Keratinocyte (primary cell): Measurements from ENCODE around the gene FLNB. TPM values are rescaled to one million over a fixed set of nuclear protein-coding genes. Genes with fewer than 3 reads are reported as not detected.
A peak's percentile ranks its signal among the peaks of the same experiment; 100 is the strongest.

Source experiments
- DNase-seq: peaks from one replicate; pipeline ENCODE4 v3.0.0-alpha.2; 2011; ENCODE audit warnings: low read depth, missing footprints, low spot score
- FAIRE-seq: peaks from 2 replicates; lab custom pipeline; 2011; peaks lifted over from hg19 to GRCh38; lab: Jason Lieb, UNC
- H2AFZ ChIP-seq: 2 replicates; pipeline ENCODE4 v1.6.0; 2012; ENCODE audit warnings: low read length, control low read depth, inconsistent platforms; ENCODE audit not compliant: control insufficient read depth
- H3K27ac ChIP-seq: 2 replicates; pipeline ENCODE4 v1.5.1; 2011; ENCODE audit warnings: low read length; ENCODE audit not compliant: control insufficient read depth, insufficient read depth
- H3K27me3 ChIP-seq: 3 replicates; pipeline ENCODE4 v1.6.0; 2011; ENCODE audit warnings: low read length; ENCODE audit not compliant: control insufficient read depth, insufficient read depth; ENCODE audit errors: extremely low read depth
- H3K36me3 ChIP-seq, 2 experiments: 2 replicates in 1 of 2; 3 replicates in 1 of 2; pipeline ENCODE4 v1.5.1; 2011; ENCODE audit warnings: low read length in 2 of 2, mild to moderate bottlenecking in 1 of 2; ENCODE audit not compliant: control insufficient read depth in 2 of 2, insufficient read depth in 2 of 2; ENCODE audit errors: extremely low read depth in 1 of 2
- H3K4me1 ChIP-seq: 3 replicates; pipeline ENCODE4 v1.5.1; 2011; ENCODE audit warnings: low read length; ENCODE audit not compliant: control insufficient read depth, insufficient read depth; ENCODE audit errors: extremely low read depth
- H3K4me2 ChIP-seq: 3 replicates; pipeline ENCODE4 v1.6.0; 2011; ENCODE audit warnings: low read depth, low read length; ENCODE audit not compliant: control insufficient read depth, insufficient read depth; ENCODE audit errors: extremely low read depth
- H3K4me3 ChIP-seq, 3 experiments: fragments of 200-600 bp in 1 of 3; sonication (generic) in 1 of 3; 2 replicates in 2 of 3; 3 replicates in 1 of 3; pipeline ENCODE4 v1.5.1; 2011 to 2016; ENCODE audit warnings: low read length in 3 of 3, mild to moderate bottlenecking in 3 of 3, control low read depth in 2 of 3, inconsistent platforms in 1 of 3, low read depth in 1 of 3, mixed read lengths in 1 of 3, mixed run types in 1 of 3, moderate library complexity in 1 of 3; ENCODE audit not compliant: control insufficient read depth in 2 of 3, insufficient read depth in 2 of 3; ENCODE audit errors: extremely low read depth in 1 of 3
- H3K79me2 ChIP-seq: 2 replicates; pipeline ENCODE4 v1.6.0; 2012; ENCODE audit warnings: low read length; ENCODE audit not compliant: control insufficient read depth, insufficient read depth
- H3K9ac ChIP-seq: 3 replicates; pipeline ENCODE4 v1.6.0; 2011; ENCODE audit warnings: low read length; ENCODE audit not compliant: control insufficient read depth, insufficient read depth; ENCODE audit errors: extremely low read depth
- H3K9me1 ChIP-seq: 3 replicates; pipeline ENCODE4 v1.6.0; 2011; ENCODE audit warnings: low read length; ENCODE audit not compliant: control insufficient read depth, insufficient read depth; ENCODE audit errors: extremely low read depth
- H3K9me3 ChIP-seq: 2 replicates; pipeline ENCODE4 v1.5.1; 2012; ENCODE audit warnings: low read depth, low read length; ENCODE audit not compliant: control insufficient read depth
- H4K20me1 ChIP-seq: 3 replicates; pipeline ENCODE4 v1.6.0; 2011; ENCODE audit warnings: low read length; ENCODE audit not compliant: control insufficient read depth, insufficient read depth; ENCODE audit errors: extremely low read depth
- CTCF ChIP-seq, 3 experiments: IDR thresholded peaks in 1 of 3; conservative IDR thresholded peaks in 1 of 3; optimal IDR thresholded peaks in 1 of 3; 2 replicates in 2 of 3; 3 replicates in 1 of 3; pipeline versions ENCODE3 to v1.5.1; 2011; ENCODE audit warnings: low read length in 3 of 3, mild to moderate bottlenecking in 3 of 3, moderate library complexity in 2 of 3, control low read depth in 1 of 3, inconsistent platforms in 1 of 3; ENCODE audit not compliant: insufficient read depth in 2 of 3; ENCODE audit errors: extremely low read depth in 1 of 3
- EZH2 ChIP-seq: IDR thresholded peaks from one replicate; pipeline ENCODE4 v1.6.1; 2012; ENCODE audit warnings: inconsistent platforms, mild to moderate bottlenecking, low read length, moderate library complexity
- dilution Hi-C: fragments of 300-500 bp; cut with MboI; formaldehyde crosslinking; loops from one replicate; pipeline ENCODE4 v1.7.0; 2020; ENCODE audit warnings: low sequenced_read_pairs; ENCODE audit not compliant: extremely low pct_ligation_motif_present
- polyA plus RNA-seq, 5 experiments: library from polyadenylated mRNA; depleted of rRNA in 3 of 5; stranded (reverse) in 3 of 5; stranded (forward) in 1 of 5; unstranded in 1 of 5; fragments of >200 nt; gene quantifications; 1 replicate in 1 of 5; 2 replicates in 3 of 5; 3 replicates in 1 of 5; pipeline versions ENCODE4 v1.2.1 to v1.2.3, GENCODE V29; 2011 to 2012; ENCODE audit warnings: missing spikeins in 2 of 5, low read depth in 1 of 5, low replicate concordance in 1 of 5

FLNB gene
- polyA plus RNA-seq, 1 donor (not counting 4 experiments of a cell fraction or from before 2014, with no cell fraction given): 289 TPM

GRCh38 chr3:58009749-58010535 is 1.7 kb downstream of the FLNB start:
- H3K4me1 ChIP-seq: peaks cover 56% of the 10 kb centered on the region
- H3K9me1 ChIP-seq: peaks cover 12% of the 10 kb centered on the region
- dilution Hi-C loops: no loop called here

GRCh38 chr3:58010562-58010961 is 2.3 kb downstream of the FLNB start:
- Histone ChIP-seq H3K79me2 (peaks cover 77% of the 10 kb centered on the region), H4K20me1 (peaks cover 62% of the 10 kb centered on the region), H3K9me1 (peaks cover 12% of the 10 kb centered on the region), H3K27me3 (no peaks in the 10 kb centered on the region), H3K9ac (peak overlapping the region; percentile 85), H3K4me2 (peak overlapping the region; percentile 100), H3K4me1 (peaks cover 58% of the 10 kb centered on the region), H3K36me3 (peaks cover 14 to 56% of the 10 kb centered on the region in 2 experiments), H3K4me3 (peak overlapping the region; percentile 81 to 94 (median 93)), H2AFZ (no peak overlapping the region), H3K27ac (peak overlapping the region; percentile 11), H3K9me3 (no peaks in the 10 kb centered on the region)
- FAIRE-seq (no peak), DNase-seq (no peak)
- TF ChIP-seq CTCF (optimal IDR thresholded peaks at IDR 0.05 in 1 of 3, IDR thresholded peaks at IDR 0.05 in 1 of 3, conservative IDR thresholded peaks at IDR 0.05 in 1 of 3; ENCODE audit: extremely low read depth in 1 of 3, insufficient read depth in 2 of 3, low read length in 3 of 3) (no peak), EZH2 (no peak)
- dilution Hi-C loops: no loop called here

More at GRCh38 chr3:58009749-58010535, 1.7 kb downstream of the FLNB start:
- no peak for FAIRE-seq
- Histone ChIP-seq H3K9me3 (no peaks in the 10 kb centered on the region), H3K27ac (peak overlapping the region; percentile 80), H2AFZ (no peak overlapping the region), H3K9ac (peak overlapping the region; percentile 85), H3K4me3 (peak overlapping the region; percentile 81 to 94 (median 93)), H3K27me3 (no peaks in the 10 kb centered on the region), H3K79me2 (peaks cover 71% of the 10 kb centered on the region), H4K20me1 (peaks cover 56% of the 10 kb centered on the region), H3K4me2 (peak overlapping the region; percentile 100), H3K36me3 (peaks cover 13 to 50% of the 10 kb centered on the region in 2 experiments)
- no peak for TF ChIP-seq CTCF (optimal IDR thresholded peaks at IDR 0.05 in 1 of 3, IDR thresholded peaks at IDR 0.05 in 1 of 3, conservative IDR thresholded peaks at IDR 0.05 in 1 of 3; ENCODE audit: extremely low read depth in 1 of 3, insufficient read depth in 2 of 3, low read length in 3 of 3)
- no peak for TF ChIP-seq EZH2
- DNase-seq: no peak
